ENCODE measurements around the gene STKLD1. TPM values are rescaled to one million over a fixed set of nuclear protein-coding genes. Genes with fewer than 3 reads are reported as not detected.

The STKLD1 gene
- total RNA-seq, 2 donors from 2014 or later: 0.95 TPM; not detected in 1

DNA sequence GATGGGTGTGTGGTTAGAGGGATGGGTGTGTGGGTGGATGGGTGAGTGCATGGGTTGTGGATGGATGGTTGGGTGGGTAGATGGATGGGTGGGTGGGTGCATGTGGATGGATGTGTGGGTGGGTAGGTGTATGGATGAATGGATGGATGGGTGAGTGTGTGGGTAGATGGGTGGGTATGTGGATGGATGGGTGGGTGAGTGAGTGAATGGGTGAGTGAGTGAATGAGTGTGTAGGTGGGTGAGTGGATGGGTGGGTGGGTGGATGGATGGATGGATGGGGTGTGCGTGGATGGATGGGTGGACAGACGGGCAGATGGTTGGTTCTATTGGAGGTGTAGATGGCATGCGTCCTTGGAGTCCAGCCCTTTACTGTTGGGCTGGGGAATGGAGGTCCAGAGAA lies 17.2 kb downstream of the STKLD1 start:
- H3K36me3 ChIP-seq (ENCODE audit: control insufficient read depth, insufficient read depth, low read length): no peaks in the 10 kb centered on the region
- H3K9me3 ChIP-seq (ENCODE audit: control insufficient read depth, low read length): no peaks in the 10 kb centered on the region
- no peak overlapping the region for H3K27ac Mint-ChIP-seq
- TF ChIP-seq, protein P1, sequence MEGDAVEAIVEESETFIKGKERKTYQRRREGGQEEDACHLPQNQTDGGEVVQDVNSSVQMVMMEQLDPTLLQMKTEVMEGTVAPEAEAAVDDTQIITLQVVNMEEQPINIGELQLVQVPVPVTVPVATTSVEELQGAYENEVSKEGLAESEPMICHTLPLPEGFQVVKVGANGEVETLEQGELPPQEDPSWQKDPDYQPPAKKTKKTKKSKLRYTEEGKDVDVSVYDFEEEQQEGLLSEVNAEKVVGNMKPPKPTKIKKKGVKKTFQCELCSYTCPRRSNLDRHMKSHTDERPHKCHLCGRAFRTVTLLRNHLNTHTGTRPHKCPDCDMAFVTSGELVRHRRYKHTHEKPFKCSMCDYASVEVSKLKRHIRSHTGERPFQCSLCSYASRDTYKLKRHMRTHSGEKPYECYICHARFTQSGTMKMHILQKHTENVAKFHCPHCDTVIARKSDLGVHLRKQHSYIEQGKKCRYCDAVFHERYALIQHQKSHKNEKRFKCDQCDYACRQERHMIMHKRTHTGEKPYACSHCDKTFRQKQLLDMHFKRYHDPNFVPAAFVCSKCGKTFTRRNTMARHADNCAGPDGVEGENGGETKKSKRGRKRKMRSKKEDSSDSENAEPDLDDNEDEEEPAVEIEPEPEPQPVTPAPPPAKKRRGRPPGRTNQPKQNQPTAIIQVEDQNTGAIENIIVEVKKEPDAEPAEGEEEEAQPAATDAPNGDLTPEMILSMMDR (conservative IDR thresholded peaks at IDR 0.05): no peak
- 85 to 100% methylated on average over 3 of the region's 3 CpGs for WGBS, 2 experiments (ENCODE audit: insufficient coverage in 1 of 2, insufficient read length in 1 of 2)
- no peak overlapping the region for H3K27ac ChIP-seq (ENCODE audit: low read depth, low read length)
- H3K9ac ChIP-seq (ENCODE audit: extremely low read depth, low read length, poor library complexity, severe bottlenecking): no peak overlapping the region
- H3K4me3 ChIP-seq (ENCODE audit: low read length): no peak overlapping the region
- H3K4me1 Mint-ChIP-seq: no peaks in the 10 kb centered on the region
- H3K9me3 Mint-ChIP-seq: peaks cover 17% of the 10 kb centered on the region
- peaks cover 25% of the 10 kb centered on the region for H3K27me3 Mint-ChIP-seq (ENCODE audit: insufficient read depth)
- H3K27me3 ChIP-seq (ENCODE audit: control insufficient read depth, insufficient read depth, low read length, poor library complexity, severe bottlenecking): no peaks in the 10 kb centered on the region
- DNase-seq: no peak
- no peaks in the 10 kb centered on the region for H3K4me1 ChIP-seq (ENCODE audit: control insufficient read depth, insufficient read depth, low read length)
- no peak overlapping the region for H3K4me3 Mint-ChIP-seq
- H3K36me3 Mint-ChIP-seq (ENCODE audit: low read depth): no peaks in the 10 kb centered on the region

GRCh38 chr9:133394687-133395271 lies 18.6 kb downstream of the STKLD1 start:
- Mint-ChIP-seq H3K9me3 (peaks cover 15% of the 10 kb centered on the region), H3K4me1 (no peaks in the 10 kb centered on the region), H3K4me3 (no peak overlapping the region), H3K36me3 (ENCODE audit: low read depth) (no peaks in the 10 kb centered on the region), H3K27me3 (ENCODE audit: insufficient read depth) (peaks cover 21% of the 10 kb centered on the region), H3K27ac (no peak overlapping the region)
- TF ChIP-seq, protein P1 (conservative IDR thresholded peaks at IDR 0.05): no peak
- H3K27ac ChIP-seq (ENCODE audit: low read depth, low read length): no peak overlapping the region
- no peak for DNase-seq
- H3K36me3 ChIP-seq (ENCODE audit: control insufficient read depth, insufficient read depth, low read length): no peaks in the 10 kb centered on the region
- H3K27me3 ChIP-seq (ENCODE audit: control insufficient read depth, insufficient read depth, low read length, poor library complexity, severe bottlenecking): no peaks in the 10 kb centered on the region
- no peak overlapping the region for H3K4me3 ChIP-seq (ENCODE audit: low read length)
- H3K9ac ChIP-seq (ENCODE audit: extremely low read depth, low read length, poor library complexity, severe bottlenecking): no peak overlapping the region
- H3K9me3 ChIP-seq (ENCODE audit: control insufficient read depth, low read length): no peaks in the 10 kb centered on the region
- H3K4me1 ChIP-seq (ENCODE audit: control insufficient read depth, insufficient read depth, low read length): no peaks in the 10 kb centered on the region
- WGBS, 2 experiments (ENCODE audit: insufficient coverage in 1 of 2, insufficient read length in 1 of 2): 60 to 74% methylated on average over 4 to 8 of the region's 8 CpGs

GRCh38 chr9:133396952-133397351 lies 20.8 kb downstream of the STKLD1 start:
- no peaks in the 10 kb centered on the region for H3K27me3 ChIP-seq (ENCODE audit: control insufficient read depth, insufficient read depth, low read length, poor library complexity, severe bottlenecking)
- no peak overlapping the region for H3K4me3 Mint-ChIP-seq
- DNase-seq: peak; percentile 90

More at GRCh38 chr9:133396952-133397351, 20.8 kb downstream of the STKLD1 start:
- H3K27ac Mint-ChIP-seq: no peak overlapping the region
- Histone ChIP-seq H3K4me1 (ENCODE audit: control insufficient read depth, insufficient read depth, low read length) (no peaks in the 10 kb centered on the region), H3K36me3 (ENCODE audit: control insufficient read depth, insufficient read depth, low read length) (no peaks in the 10 kb centered on the region), H3K4me3 (ENCODE audit: low read length) (no peak overlapping the region), H3K27ac (ENCODE audit: low read depth, low read length) (no peak overlapping the region), H3K9me3 (ENCODE audit: control insufficient read depth, low read length) (no peaks in the 10 kb centered on the region), H3K9ac (ENCODE audit: extremely low read depth, low read length, poor library complexity, severe bottlenecking) (no peak overlapping the region)
- H3K4me1 Mint-ChIP-seq: no peaks in the 10 kb centered on the region
- no peaks in the 10 kb centered on the region for H3K36me3 Mint-ChIP-seq (ENCODE audit: low read depth)
- 50 to 61% methylated on average over 8 to 14 of the region's 14 CpGs for WGBS, 2 experiments (ENCODE audit: insufficient coverage in 1 of 2, insufficient read length in 1 of 2)
- H3K9me3 Mint-ChIP-seq: peaks cover 3% of the 10 kb centered on the region
- TF ChIP-seq, protein P1 (conservative IDR thresholded peaks at IDR 0.05): peak; percentile 80
- H3K27me3 Mint-ChIP-seq (ENCODE audit: insufficient read depth): peaks cover 14% of the 10 kb centered on the region
